H1 (cell line): ENCODE measurements around the gene TPSB2. TPM values are rescaled to one million over a fixed set of nuclear protein-coding genes. Genes with fewer than 3 reads are reported as not detected.
A peak's percentile ranks its signal among the peaks of the same experiment; 100 is the strongest.

Experiments
- CTCF ChIA-PET: fragments of 300-600 bp; sonication (Branson Sonifier 250); formaldehyde crosslinking; loops from one replicate; lab custom pipeline; 2021; ENCODE audit not compliant: partially characterized antibody; lab: Charles Lee
- POLR2A ChIA-PET: fragments of 300-600 bp; sonication (Branson Sonifier 250); formaldehyde crosslinking; loops from one replicate; lab custom pipeline; 2021; ENCODE audit warnings: inconsistent platforms; ENCODE audit not compliant: partially characterized antibody; lab: Charles Lee
- DNase-seq, 2 experiments: peaks; one replicate each; pipeline versions ENCODE4 v3.0.0 to v3.0.0-alpha.2; 2010 to 2022; ENCODE audit warnings: low spot score in 2 of 2, low read depth in 1 of 2, mixed read lengths in 1 of 2
- FAIRE-seq: peaks from 2 replicates; lab custom pipeline; 2011; peaks lifted over from hg19 to GRCh38; lab: Jason Lieb, UNC
- H2AFZ ChIP-seq: 2 replicates; pipeline ENCODE4 v1.8.1; 2012; ENCODE audit warnings: low read length, inconsistent platforms
- H2AK5ac ChIP-seq: 2 replicates; pipeline ENCODE4 v1.6.1; 2013; ENCODE audit warnings: low read depth, low read length
- H2BK120ac ChIP-seq: replicated peaks from 2 replicates; pipeline ENCODE3; 2013; ENCODE audit warnings: low read depth, low read length, inconsistent platforms
- H2BK12ac ChIP-seq: 2 replicates; pipeline ENCODE4 v1.6.1; 2013; ENCODE audit warnings: low read depth, low read length
- H2BK15ac ChIP-seq: 2 replicates; pipeline ENCODE4 v1.6.1; 2013; ENCODE audit warnings: low read length
- H2BK20ac ChIP-seq: 2 replicates; pipeline ENCODE4 v1.6.1; 2013; ENCODE audit warnings: low read length
- H2BK5ac ChIP-seq: 2 replicates; pipeline ENCODE4 v1.6.1; 2013; ENCODE audit warnings: low read depth, low read length
- H3K14ac ChIP-seq: 2 replicates; pipeline ENCODE4 v1.6.1; 2013; ENCODE audit warnings: inconsistent platforms; ENCODE audit not compliant: insufficient read length
- H3K18ac ChIP-seq: 2 replicates; pipeline ENCODE4 v1.6.1; 2013; ENCODE audit warnings: low read length; ENCODE audit errors: extremely low read depth
- H3K23ac ChIP-seq: 2 replicates; pipeline ENCODE4 v1.6.1; 2013; ENCODE audit warnings: inconsistent platforms; ENCODE audit not compliant: insufficient read length
- H3K23me2 ChIP-seq: 2 replicates; pipeline ENCODE4 v1.6.1; 2013; ENCODE audit warnings: low read depth, low read length
- H3K27ac ChIP-seq: 2 replicates; pipeline ENCODE4 v1.6.1; 2011; ENCODE audit warnings: low read depth, low read length, inconsistent platforms
- H3K27me3 ChIP-seq, 4 experiments: replicated peaks in 1 of 4; 1 replicate in 1 of 4; 2 replicates in 3 of 4; pipeline versions ENCODE4 v1.6.1 to v1.8.1; 2011 to 2013; ENCODE audit warnings: low read length in 3 of 4, mild to moderate bottlenecking in 3 of 4, inconsistent platforms in 2 of 4, mixed read lengths in 2 of 4, moderate library complexity in 1 of 4; ENCODE audit not compliant: control insufficient read depth in 3 of 4, insufficient read depth in 3 of 4; ENCODE audit errors: extremely low read depth in 1 of 4
- H3K36me3 ChIP-seq, 4 experiments: 2 replicates each; pipeline versions ENCODE4 v1.6.1 to v1.8.1; 2011 to 2013; ENCODE audit warnings: mild to moderate bottlenecking in 4 of 4, low read length in 3 of 4, moderate library complexity in 2 of 4, control low read depth in 1 of 4, inconsistent platforms in 1 of 4; ENCODE audit not compliant: insufficient read depth in 4 of 4, control insufficient read depth in 2 of 4
- H3K4ac ChIP-seq: replicated peaks from 2 replicates; pipeline ENCODE3; 2013; ENCODE audit warnings: low read length, low read depth, mixed read lengths, inconsistent platforms; ENCODE audit not compliant: insufficient read length
- H3K4me1 ChIP-seq, 4 experiments: replicated peaks in 1 of 4; 1 replicate in 1 of 4; 2 replicates in 3 of 4; pipeline versions ENCODE4 v1.6.1 to v1.8.1; 2011 to 2013; ENCODE audit warnings: low read length in 3 of 4, inconsistent platforms in 2 of 4, mixed read lengths in 1 of 4; ENCODE audit not compliant: insufficient read depth in 4 of 4, control insufficient read depth in 3 of 4
- H3K4me2 ChIP-seq, 2 experiments: 2 replicates each; pipeline versions ENCODE4 v1.6.1 to v1.8.1; 2011 to 2013; ENCODE audit warnings: low read depth in 2 of 2, low read length in 2 of 2, control low read depth in 1 of 2, inconsistent platforms in 1 of 2, mild to moderate bottlenecking in 1 of 2; ENCODE audit not compliant: insufficient read depth in 1 of 2
- H3K4me3 ChIP-seq, 4 experiments: fragments of 200-600, 300-600 bp in 1 of 4; sonication (generic), shearing (Covaris generic), sonication (Bioruptor Twin) in 1 of 4; 2 replicates each; pipeline versions ENCODE4 v1.5.1 to v1.8.1; 2011 to 2016; ENCODE audit warnings: low read length in 4 of 4, low read depth in 3 of 4, control low read depth in 2 of 4, inconsistent platforms in 2 of 4, mild to moderate bottlenecking in 2 of 4, mixed read lengths in 1 of 4, moderate library complexity in 1 of 4; ENCODE audit not compliant: insufficient read depth in 2 of 4; ENCODE audit errors: extremely low read depth in 1 of 4
- H3K56ac ChIP-seq: replicated peaks from 2 replicates; pipeline ENCODE3; 2013; ENCODE audit warnings: low read depth, mild to moderate bottlenecking, mixed read lengths, low read length, inconsistent platforms; ENCODE audit not compliant: insufficient read length
- H3K79me1 ChIP-seq: 2 replicates; pipeline ENCODE4 v1.6.1; 2013; ENCODE audit warnings: low read depth, low read length, control low read depth
- H3K79me2 ChIP-seq, 2 experiments: 2 replicates each; pipeline versions ENCODE4 v1.6.1 to v1.8.1; 2012 to 2013; ENCODE audit warnings: low read length in 2 of 2, mild to moderate bottlenecking in 2 of 2, inconsistent platforms in 1 of 2; ENCODE audit not compliant: insufficient read depth in 2 of 2, control insufficient read depth in 1 of 2
- H3K9ac ChIP-seq, 4 experiments: replicated peaks in 1 of 4; 1 replicate in 1 of 4; 2 replicates in 3 of 4; pipeline versions ENCODE4 v1.6.1 to v1.8.1; 2011 to 2013; ENCODE audit warnings: low read depth in 3 of 4, low read length in 3 of 4, control low read depth in 2 of 4, mild to moderate bottlenecking in 2 of 4, moderate library complexity in 2 of 4, inconsistent platforms in 1 of 4; ENCODE audit errors: extremely low read depth in 1 of 4
- H3K9me3 ChIP-seq, 2 experiments: 2 replicates each; pipeline versions ENCODE4 v1.6.1 to v1.8.1; 2012 to 2013; ENCODE audit warnings: mild to moderate bottlenecking in 2 of 2, moderate library complexity in 2 of 2, control low read depth in 1 of 2, inconsistent platforms in 1 of 2, low read depth in 1 of 2, low read length in 1 of 2, mixed read lengths in 1 of 2; ENCODE audit not compliant: insufficient read depth in 2 of 2
- H4K20me1 ChIP-seq, 2 experiments: replicated peaks in 1 of 2; 2 replicates each; pipeline versions ENCODE3 to v1.8.1; 2011 to 2013; ENCODE audit warnings: inconsistent platforms in 2 of 2, low read length in 2 of 2, mild to moderate bottlenecking in 1 of 2; ENCODE audit not compliant: insufficient read depth in 2 of 2, control insufficient read depth in 1 of 2
- H4K5ac ChIP-seq: 2 replicates; pipeline ENCODE4 v1.6.1; 2013; ENCODE audit warnings: low read length, low read depth, mixed read lengths, inconsistent platforms; ENCODE audit not compliant: insufficient read length
- H4K8ac ChIP-seq: 2 replicates; pipeline ENCODE4 v1.8.0; 2013; ENCODE audit warnings: mild to moderate bottlenecking, moderate library complexity, low read length, inconsistent platforms; ENCODE audit not compliant: insufficient read depth; ENCODE audit errors: extremely low read depth
- H4K91ac ChIP-seq: replicated peaks from 2 replicates; pipeline ENCODE3; 2013; ENCODE audit warnings: low read length, mixed read lengths, inconsistent platforms; ENCODE audit not compliant: insufficient read length
- ASH2L ChIP-seq: fragments of 200-600, 300-600 bp; sonication (generic); IDR thresholded peaks from one replicate; pipeline ENCODE4 v1.7.1; 2017; ENCODE audit warnings: low read length
- EGR1 ChIP-seq: IDR thresholded peaks from 2 replicates; pipeline ENCODE4 v1.6.1; 2011; ENCODE audit warnings: low read depth, low read length, borderline replicate concordance
- RAD21 ChIP-seq, 2 experiments: IDR thresholded peaks in 1 of 2; conservative IDR thresholded peaks in 1 of 2; 2 replicates each; pipeline ENCODE4 v1.6.1; 2011; ENCODE audit warnings: low read depth in 2 of 2, low read length in 2 of 2, improper control_type of control experiment in 1 of 2, inconsistent platforms in 1 of 2, mild to moderate bottlenecking in 1 of 2, moderate library complexity in 1 of 2
- RNF2 ChIP-seq: fragments of 200-900, 300-1000 bp; sonication (generic); IDR thresholded peaks from 2 replicates; pipeline ENCODE4 v1.7.1; 2016; ENCODE audit warnings: borderline replicate concordance, low read depth, mild to moderate bottlenecking, antibody characterized with exemption, low read length; ENCODE audit not compliant: poor library complexity, severe bottlenecking; ENCODE audit errors: missing control alignments
- WGBS, 2 experiments: shearing (Covaris generic) in 1 of 2; methylation state at CpG; one replicate each; pipeline versions ENCODE4 v1.1.6 to v1.1.7; 2013 to 2015; ENCODE audit warnings: low lambda C conversion rate in 2 of 2, mixed read lengths in 2 of 2, inconsistent platforms in 1 of 2, low coverage in 1 of 2, missing lambda C conversion rate in 1 of 2; ENCODE audit not compliant: insufficient replicate concordance in 2 of 2, insufficient coverage in 1 of 2, insufficient read length in 1 of 2; ENCODE audit errors: extremely low coverage in 1 of 2, missing lambda C conversion rate in 1 of 2; 5-methylcytosine and 5-hydroxymethylcytosine counted together
- polyA plus RNA-seq, 7 experiments: library from polyadenylated mRNA; depleted of rRNA in 3 of 7; stranded (reverse) in 5 of 7; unstranded in 2 of 7; fragments of >200 nt in 5 of 7; fragments of 200-250 nt in 2 of 7; gene quantifications; 1 replicate in 5 of 7; 2 replicates in 1 of 7; 4 replicates in 1 of 7; pipeline versions ENCODE4 v1.2.1 to v1.2.3, GENCODE V29; 2011 to 2013; ENCODE audit warnings: missing spikeins in 2 of 7, mixed read lengths in 2 of 7
- total RNA-seq: library from RNA; stranded (reverse); fragmentation: NEBNext Ultra II Directional; extraction: Animal tissue kit (Norgen Biotek cat#: 25700); gene quantifications from 2 replicates; pipeline ENCODE4 v1.2.1, GENCODE V29; 2021

Gene TPSB2
- total and polyA plus RNA-seq, 2 of the 8 experiments (the other 6 are each of a cell fraction or from before 2014, with no cell fraction given): 0.08 TPM; not detected in 1

GRCh38 chr16:1263591-1264344 is 33.8 kb upstream of the TPSB2 start:
- ChIA-PET POLR2A (interaction anchor here (0.8 to 1.7 kb wide), 2 partner anchors 63 to 157 kb away, joined by 3 to 5 read pairs; partner anchors contain the start of gene UQCC4), CTCF (interaction anchor here (0.8 kb wide), 1 partner anchor 509 kb away, joined by 3 read pairs; the partner anchor contains the start of genes EME2 and MRPS34)
- DNase-seq: no peak
- no peaks in the 10 kb centered on the region for H3K79me2 ChIP-seq
- no peak overlapping the region for H3K9ac ChIP-seq
- H3K79me1 ChIP-seq: no peaks in the 10 kb centered on the region; the same call in 1 of the 2 replicates
- H4K5ac ChIP-seq: no peak overlapping the region
- H2BK20ac ChIP-seq: no peak overlapping the region
- no peak overlapping the region for H2BK12ac ChIP-seq
- no peak overlapping the region for H2BK120ac ChIP-seq
- H3K18ac ChIP-seq: no peak overlapping the region
- H2BK15ac ChIP-seq: 0 out of 2 replicates have a peak overlapping the region, but pooled peaks have one; percentile 20
- no peaks in the 10 kb centered on the region; a peak in 1 of 8 replicates for H3K36me3 ChIP-seq
- no peak overlapping the region for H2AFZ ChIP-seq
- no peak overlapping the region for H2AK5ac ChIP-seq
- no peak overlapping the region for H3K4me2 ChIP-seq
- no peak overlapping the region for H3K23ac ChIP-seq
- 83% methylated on average over 14 of the region's 15 CpGs; no CpG with 5 or more reads in 1 of the 2 experiments for WGBS, 2 experiments
- H3K4me3 ChIP-seq: no peak overlapping the region
- H3K4me1 ChIP-seq: peaks cover 0 to 11% (median 8%) of the 10 kb centered on the region in 4 experiments; a peak in 6 of 7 replicates
- no peak overlapping the region for H4K91ac ChIP-seq
- H4K8ac ChIP-seq: no peak overlapping the region
- no peak overlapping the region for H3K27ac ChIP-seq
- FAIRE-seq: no peak
- peaks cover 0 to 2% of the 10 kb centered on the region in 2 experiments; a peak in 2 of 4 replicates for H3K9me3 ChIP-seq
- H3K4ac ChIP-seq: no peak overlapping the region
- H4K20me1 ChIP-seq: peaks cover 0 to 7% of the 10 kb centered on the region in 2 experiments
- H3K23me2 ChIP-seq: peaks cover 3% of the 10 kb centered on the region; the same call in 1 of the 2 replicates
- H2BK5ac ChIP-seq: no peak overlapping the region
- no peak overlapping the region for H3K14ac ChIP-seq
- H3K27me3 ChIP-seq: peaks cover 0 to 28% (median 15%) of the 10 kb centered on the region in 4 experiments; a peak in 5 of 7 replicates
- H3K56ac ChIP-seq: no peak overlapping the region
- no peak for TF ChIP-seq ASH2L
- TF ChIP-seq RAD21 (IDR thresholded peaks at IDR 0.05 in 1 of 2, conservative IDR thresholded peaks at IDR 0.05 in 1 of 2; ENCODE audit: low read depth in 2 of 2, low read length in 2 of 2): no peak
- TF ChIP-seq RNF2: no peak
- no peak for TF ChIP-seq EGR1
